Measurements from ENCODE around the gene BHLHA15.

Gene BHLHA15

DNA sequence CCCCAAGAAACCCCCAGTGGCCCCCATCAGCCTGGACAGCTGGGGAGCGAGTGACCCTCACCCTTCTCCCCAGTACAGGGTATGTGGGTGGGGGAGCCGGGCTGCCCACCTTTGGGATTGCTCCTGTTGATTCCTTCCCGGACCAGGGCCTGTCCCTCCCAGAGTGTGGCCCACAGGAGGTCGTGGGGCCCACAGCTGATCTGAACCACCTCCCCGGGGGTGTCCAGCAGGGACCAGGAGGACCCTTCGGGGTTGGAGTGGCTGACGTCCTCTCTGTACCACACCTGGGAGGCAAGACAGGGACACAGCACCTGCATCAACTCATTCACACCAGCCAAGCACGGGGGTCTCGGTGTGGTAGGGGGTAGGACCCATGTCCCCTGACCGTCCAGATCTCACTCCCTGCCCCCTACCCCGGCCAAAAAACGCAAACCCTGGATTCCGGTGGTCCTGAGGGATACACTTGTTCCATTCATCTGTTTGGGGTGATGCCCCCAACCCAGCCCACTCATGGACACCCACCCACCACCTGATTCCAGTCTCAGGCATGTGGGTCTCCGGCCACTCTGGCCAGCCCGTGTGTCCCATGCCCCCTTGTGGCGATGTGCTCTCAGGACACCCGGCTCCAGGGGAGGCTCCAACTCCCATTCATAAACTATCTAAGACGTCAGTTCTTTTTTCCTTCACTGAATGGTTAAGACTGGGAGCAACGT lies 29.9 kb downstream of the BHLHA15 start:
- Histone ChIP-seq H3K4me3 (no peak overlapping the region), H3K27ac (no peak overlapping the region)
- DNase-seq (ENCODE audit: low spot score), result peak; percentile 66
- TF ChIP-seq, protein P1, sequence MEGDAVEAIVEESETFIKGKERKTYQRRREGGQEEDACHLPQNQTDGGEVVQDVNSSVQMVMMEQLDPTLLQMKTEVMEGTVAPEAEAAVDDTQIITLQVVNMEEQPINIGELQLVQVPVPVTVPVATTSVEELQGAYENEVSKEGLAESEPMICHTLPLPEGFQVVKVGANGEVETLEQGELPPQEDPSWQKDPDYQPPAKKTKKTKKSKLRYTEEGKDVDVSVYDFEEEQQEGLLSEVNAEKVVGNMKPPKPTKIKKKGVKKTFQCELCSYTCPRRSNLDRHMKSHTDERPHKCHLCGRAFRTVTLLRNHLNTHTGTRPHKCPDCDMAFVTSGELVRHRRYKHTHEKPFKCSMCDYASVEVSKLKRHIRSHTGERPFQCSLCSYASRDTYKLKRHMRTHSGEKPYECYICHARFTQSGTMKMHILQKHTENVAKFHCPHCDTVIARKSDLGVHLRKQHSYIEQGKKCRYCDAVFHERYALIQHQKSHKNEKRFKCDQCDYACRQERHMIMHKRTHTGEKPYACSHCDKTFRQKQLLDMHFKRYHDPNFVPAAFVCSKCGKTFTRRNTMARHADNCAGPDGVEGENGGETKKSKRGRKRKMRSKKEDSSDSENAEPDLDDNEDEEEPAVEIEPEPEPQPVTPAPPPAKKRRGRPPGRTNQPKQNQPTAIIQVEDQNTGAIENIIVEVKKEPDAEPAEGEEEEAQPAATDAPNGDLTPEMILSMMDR (IDR thresholded peaks at IDR 0.05), result peak; percentile 42

DNA sequence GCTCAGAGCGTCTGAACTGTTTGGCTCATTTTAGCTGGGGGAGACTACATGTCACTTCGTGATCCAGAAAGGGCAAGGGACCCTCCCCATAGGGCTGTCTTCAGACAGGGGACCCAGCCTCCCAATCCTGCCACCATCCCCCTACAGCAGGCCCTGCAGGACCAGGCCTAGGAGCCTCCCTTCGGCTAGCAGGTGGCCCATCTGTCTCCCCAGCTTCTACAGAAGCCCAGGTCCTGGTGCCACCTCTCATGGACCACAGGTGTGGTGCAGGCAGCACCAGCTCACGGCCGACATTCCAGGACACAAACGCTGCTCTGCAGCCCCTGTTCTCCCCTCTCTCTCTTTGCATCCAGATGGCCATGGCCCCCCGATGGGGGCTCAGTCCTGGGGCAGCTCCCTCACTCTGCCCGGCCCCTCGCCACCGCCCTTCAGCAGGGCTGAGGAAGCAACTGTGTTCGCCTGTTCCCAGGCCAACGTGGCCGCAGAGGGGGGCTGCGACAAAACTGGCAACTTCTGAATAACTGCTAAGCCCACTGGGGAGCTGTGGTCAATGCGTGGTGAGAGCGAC lies 30.5 kb downstream of the BHLHA15 start:
- Histone ChIP-seq H3K27ac (no peak overlapping the region), H3K4me3 (no peak overlapping the region)
- TF ChIP-seq, protein P1 (IDR thresholded peaks at IDR 0.05), result no peak
- DNase-seq (ENCODE audit: low spot score), result peak; percentile 66

DNA sequence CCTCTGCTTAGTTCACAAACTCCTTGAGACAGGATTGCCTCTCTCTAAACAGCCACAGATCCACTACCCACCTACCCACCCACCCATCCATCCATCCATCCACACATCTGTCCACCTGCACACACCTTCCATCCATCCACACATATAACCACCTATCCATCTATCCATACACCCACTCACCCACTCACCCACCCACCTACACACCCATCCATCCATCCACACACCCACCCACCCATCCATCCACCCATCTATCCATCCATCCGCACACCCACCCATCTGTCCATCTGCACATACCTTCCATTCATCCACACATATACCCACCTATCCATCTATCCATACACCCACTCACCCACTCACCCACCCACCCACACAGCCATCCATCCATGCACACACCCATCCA lies 31.1 kb downstream of the BHLHA15 start:
- Histone ChIP-seq H3K27ac (no peak overlapping the region), H3K4me3 (no peak overlapping the region)
- DNase-seq (ENCODE audit: low spot score), result no peak
- TF ChIP-seq, protein P1 (IDR thresholded peaks at IDR 0.05), result no peak

DNA sequence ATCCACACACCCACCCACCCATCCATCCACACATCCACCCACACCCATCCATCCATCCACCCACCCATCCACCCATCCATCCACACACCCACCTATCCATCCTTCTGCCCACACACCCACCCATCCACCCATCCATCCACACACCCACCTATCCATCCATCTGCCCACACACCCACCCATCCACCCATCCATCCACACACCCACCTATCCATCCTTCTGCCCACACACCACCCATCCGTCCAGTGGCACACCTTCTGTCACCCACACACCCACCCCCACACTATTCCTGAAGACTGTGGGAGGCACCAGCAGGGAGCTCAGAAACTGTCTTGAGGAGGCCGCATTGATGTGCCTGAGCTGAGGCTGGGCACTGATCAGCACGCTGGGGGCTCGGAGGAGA lies 31.7 kb downstream of the BHLHA15 start:
- no peak overlapping the region for H3K27ac ChIP-seq
- DNase-seq (ENCODE audit: low spot score), result no peak
- TF ChIP-seq, protein P1 (IDR thresholded peaks at IDR 0.05), result no peak
- H3K4me3 ChIP-seq, result no peak overlapping the region

DNA sequence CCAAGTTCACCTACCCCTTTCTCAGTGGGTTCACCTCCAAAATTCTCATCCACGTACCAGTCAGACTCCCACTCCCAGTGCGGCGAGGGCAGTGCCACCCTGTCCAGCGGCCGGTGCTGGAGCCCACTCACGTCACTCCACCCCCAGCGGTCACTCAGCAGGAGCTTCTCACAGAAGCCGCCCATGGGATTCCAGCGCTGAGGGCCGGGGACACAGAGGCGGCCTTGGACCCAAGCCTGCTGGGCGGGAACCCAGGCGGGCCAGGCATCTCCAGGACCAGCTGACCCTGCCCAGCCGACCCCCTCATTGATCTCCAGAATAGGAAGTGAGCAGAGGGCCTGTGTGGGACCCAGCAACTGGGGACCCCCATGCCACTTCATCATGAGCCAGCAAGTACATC lies 33.6 kb downstream of the BHLHA15 start:
- no peak for DNase-seq (ENCODE audit: low spot score)
- Histone ChIP-seq H3K27ac (no peak overlapping the region), H3K4me3 (no peak overlapping the region)
- TF ChIP-seq, protein P1 (IDR thresholded peaks at IDR 0.05), result no peak

DNA sequence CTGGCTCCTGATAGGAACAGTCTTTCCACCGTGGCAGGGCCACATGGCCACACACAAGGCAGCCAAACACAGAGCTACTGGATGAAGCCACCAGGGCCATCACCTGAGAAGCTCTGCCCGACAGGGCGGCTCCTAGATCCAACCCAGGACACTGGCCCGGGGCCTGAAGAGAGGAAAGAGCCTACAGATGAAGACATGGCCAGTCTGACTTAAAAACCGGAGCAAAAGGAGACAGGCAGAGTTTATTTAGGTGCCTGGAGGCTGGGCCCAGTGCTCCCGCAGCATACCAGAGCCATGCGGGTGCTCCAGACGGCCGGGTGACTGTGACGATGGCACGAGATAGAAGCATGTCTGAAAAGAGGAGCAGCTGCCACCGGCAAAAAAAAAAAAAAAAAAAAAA lies 36.9 kb downstream of the BHLHA15 start:
- TF ChIP-seq, protein P1 (IDR thresholded peaks at IDR 0.05), result no peak
- DNase-seq (ENCODE audit: low spot score), result no peak
- H3K4me3 ChIP-seq, result no peak overlapping the region
- no peak overlapping the region for H3K27ac ChIP-seq

DNA sequence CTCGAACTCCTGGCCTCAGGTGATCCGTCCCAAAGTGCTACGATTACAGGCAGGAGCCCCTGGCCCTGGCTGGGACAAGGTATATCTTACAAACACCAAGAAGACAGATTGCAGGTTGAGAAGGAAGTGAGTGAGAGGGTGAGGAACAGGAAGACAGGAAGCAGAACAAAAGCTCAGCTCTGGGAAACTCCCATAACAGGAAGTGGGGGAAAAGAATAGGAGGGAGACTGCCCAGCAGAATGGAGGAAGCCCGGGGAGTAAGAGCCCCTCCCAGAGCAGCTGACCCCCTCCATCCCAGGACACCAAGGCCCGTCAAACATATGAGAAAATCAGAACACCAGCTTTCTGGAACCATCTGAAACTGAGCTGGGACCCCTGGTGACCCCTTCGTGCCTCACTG lies 37.9 kb downstream of the BHLHA15 start:
- H3K4me3 ChIP-seq, result no peak overlapping the region
- peak overlapping the region in 1 of 2 donors; percentile 45 for H3K27ac ChIP-seq
- DNase-seq (ENCODE audit: low spot score), result no peak
- TF ChIP-seq, protein P1 (IDR thresholded peaks at IDR 0.05), result no peak
